GM12878 (cell line): ENCODE results near the gene GRM5. TPM values are rescaled to one million over a fixed set of nuclear protein-coding genes. Genes with fewer than 3 reads are reported as not detected.

Experiments used
- ATAC-seq: fragments of 200-7000 bp; cut with Tn5 transposase; 3 replicates; pipeline ENCODE4 v1.9.1; 2020; ENCODE audit warnings: mild to moderate bottlenecking, moderate library complexity
- BruUV-seq: library from RNA; stranded (reverse); fragments of 400-500 nt; replicated peaks from 2 replicates; lab custom pipeline; 2021; lab: Mats Ljungman, UMichigan
- CTCF ChIA-PET: fragments of 300-600 bp; sonication (Branson Sonifier 250); formaldehyde crosslinking; extraction: SDS; loops from one replicate; lab custom pipeline; 2021; ENCODE audit warnings: inconsistent platforms; lab: Yijun Ruan, JAX
- POLR2A ChIA-PET: fragments of 350-600 bp; formaldehyde crosslinking; extraction: SDS; loops from one replicate; lab custom pipeline; 2021; ENCODE audit warnings: inconsistent platforms; lab: Charles Lee
- RAD21 ChIA-PET: fragments of 300-600 bp; sonication (Branson Sonifier 250); formaldehyde crosslinking; loops from one replicate; lab custom pipeline; 2023; ENCODE audit warnings: antibody characterized with exemption; ENCODE audit not compliant: unreplicated experiment; lab: Charles Lee
- SMC1A ChIA-PET: fragments of 300-600 bp; sonication (Branson Sonifier 250); formaldehyde crosslinking; loops from one replicate; lab custom pipeline; 2023; ENCODE audit not compliant: unreplicated experiment, uncharacterized antibody; lab: Charles Lee
- DNase-seq: peaks from one replicate; pipeline ENCODE4 v3.0.0-alpha.2; 2011; ENCODE audit warnings: low read depth, low spot score
- FAIRE-seq: peaks from 3 replicates; lab custom pipeline; 2011; peaks lifted over from hg19 to GRCh38; lab: Jason Lieb, UNC
- H2AFZ ChIP-seq: 2 replicates; pipeline ENCODE4 v1.6.0; 2011; ENCODE audit warnings: low read depth, low read length, control low read depth; ENCODE audit not compliant: control insufficient read depth
- H3K27ac ChIP-seq: 2 replicates; pipeline ENCODE4 v1.5.1; 2011; ENCODE audit warnings: control low read depth; ENCODE audit not compliant: control insufficient read depth, insufficient read depth
- H3K27me3 ChIP-seq, 2 experiments: replicated peaks in 1 of 2; 2 replicates each; pipeline versions ENCODE4 v1.6.0 to v1.6.1; 2011; ENCODE audit warnings: low read length in 1 of 2; ENCODE audit not compliant: control insufficient read depth in 2 of 2, insufficient read depth in 2 of 2
- H3K36me3 ChIP-seq, 2 experiments: 2 replicates each; pipeline ENCODE4 v1.5.1; 2011; ENCODE audit warnings: low read length in 1 of 2; ENCODE audit not compliant: control insufficient read depth in 2 of 2, insufficient read depth in 2 of 2
- H3K4me1 ChIP-seq: 2 replicates; pipeline ENCODE4 v1.6.1; 2011; ENCODE audit warnings: mild to moderate bottlenecking, low read length, moderate library complexity, mixed read lengths; ENCODE audit not compliant: control insufficient read depth, insufficient read depth
- H3K4me2 ChIP-seq: 2 replicates; pipeline ENCODE4 v1.6.0; 2011; ENCODE audit warnings: control low read depth; ENCODE audit not compliant: control insufficient read depth, insufficient read depth
- H3K4me3 ChIP-seq: fragments of 200-600 bp; sonication (generic); 2 replicates; pipeline ENCODE4 v1.5.1; 2016
- H3K79me2 ChIP-seq: 2 replicates; pipeline ENCODE4 v1.6.0; 2011; ENCODE audit warnings: low read length; ENCODE audit not compliant: control insufficient read depth, insufficient read depth
- H3K9ac ChIP-seq: 2 replicates; pipeline ENCODE4 v1.8.0; 2011; ENCODE audit warnings: low read length, control low read depth, mixed read lengths; ENCODE audit not compliant: control insufficient read depth, insufficient read depth
- H3K9me3 ChIP-seq: replicated peaks from 3 replicates; pipeline ENCODE4 v1.5.1; 2011; ENCODE audit warnings: mild to moderate bottlenecking, low read length; ENCODE audit not compliant: control insufficient read depth, insufficient read depth
- H4K20me1 ChIP-seq: 2 replicates; pipeline ENCODE4 v1.6.0; 2011; ENCODE audit not compliant: control insufficient read depth, insufficient read depth
- BHLHE40 ChIP-seq, 2 experiments: fragments of 450-650 bp in 1 of 2; IDR thresholded peaks; 2 replicates each; pipeline ENCODE4 v1.6.1; 2011 to 2017; ENCODE audit warnings: low read depth in 2 of 2, borderline replicate concordance in 1 of 2, improper control_type of control experiment in 1 of 2, low read length in 1 of 2, mild to moderate bottlenecking in 1 of 2
- DPF2 ChIP-seq: fragments of 450-650 bp; IDR thresholded peaks from 2 replicates; pipeline ENCODE4 v1.6.1; 2017; ENCODE audit warnings: mild to moderate bottlenecking
- HDAC6 ChIP-seq: fragments of 200-600 bp; sonication (generic); IDR thresholded peaks from one replicate; pipeline ENCODE4 v1.8.0; 2017; ENCODE audit warnings: antibody characterized with exemption; ENCODE audit not compliant: unreplicated experiment
- PBX3 ChIP-seq: IDR thresholded peaks from 2 replicates; pipeline ENCODE4 v1.6.1; 2011; ENCODE audit warnings: mild to moderate bottlenecking, low read depth, low read length, moderate library complexity; ENCODE audit not compliant: insufficient replicate concordance
- WRNIP1 ChIP-seq: IDR thresholded peaks from 2 replicates; pipeline ENCODE4 v1.6.1; 2011; ENCODE audit warnings: low read depth, low read length, improper control_type of control experiment, borderline replicate concordance
- ZBTB4 ChIP-seq: fragments of 450-650 bp; formaldehyde crosslinking; IDR thresholded peaks from 2 replicates; pipeline ENCODE4 v1.4.0; 2022; ENCODE audit warnings: mild to moderate bottlenecking, moderate library complexity
- WGBS: methylation state at CpG from one replicate; pipeline ENCODE4 v1.1.6; 2016; ENCODE audit warnings: low lambda C conversion rate; ENCODE audit not compliant: insufficient replicate concordance, insufficient coverage; ENCODE audit errors: missing lambda C conversion rate; 5-methylcytosine and 5-hydroxymethylcytosine counted together
- in situ Hi-C: fragments of 300-500 bp; cut with MboI; formaldehyde crosslinking; loops from 9 replicates; pipeline ENCODE4 v1.14.3; 2018; ENCODE audit warnings: mixed read lengths
- intact Hi-C: fragments of 100-400 bp; cut with micrococcal nuclease; formaldehyde crosslinking; loops from one replicate; pipeline ENCODE4 v1.14.2; 2022; ENCODE audit not compliant: unreplicated experiment
- polyA plus RNA-seq, 11 experiments: library from polyadenylated mRNA; depleted of rRNA in 4 of 11; unstranded in 6 of 11; stranded (reverse) in 5 of 11; fragments of >200 nt; fragmentation: Nextera tagmentation in 4 of 11; fragmentation: Illumina TruSeq in 1 of 11; extraction: Ambion mirVana in 4 of 11; extraction: Trizol in 1 of 11; gene quantifications; 1 replicate in 1 of 11; 2 replicates in 10 of 11; pipeline versions ENCODE4 v1.2.1 to v1.2.3, GENCODE V29; 2011 to 2016; ENCODE audit warnings: inconsistent platforms in 2 of 11, missing spikeins in 2 of 11, low read depth in 1 of 11
- total RNA-seq, 4 experiments: library from RNA; depleted of rRNA in 3 of 4; stranded (reverse); fragments of >200 nt in 3 of 4; fragmentation: Illumina TruSeq in 1 of 4; extraction: Trizol in 1 of 4; gene quantifications; 2 replicates each; pipeline versions ENCODE4 v1.2.1 to v1.2.3, GENCODE V29; 2013 to 2021

The GRM5 gene
- total and polyA plus RNA-seq, 10 of the 15 experiments (the other 5 are each of a cell fraction or from before 2014, with no cell fraction given): not detected

GRCh38 chr11:88534185-88534584, 531.6 kb downstream of the GRM5 start:
- no peaks in the 10 kb centered on the region for H4K20me1 ChIP-seq
- BruUV-seq: no TSS peak
- H3K4me2 ChIP-seq: no peak overlapping the region
- ATAC-seq (no peak), DNase-seq (no peak), FAIRE-seq (no peak)
- H3K36me3 ChIP-seq: no peaks in the 10 kb centered on the region
- H2AFZ ChIP-seq: no peak overlapping the region
- ChIA-PET RAD21 (no interaction called here), CTCF (no interaction called here), POLR2A (no interaction called here), SMC1A (no interaction called here)
- H3K9me3 ChIP-seq: no peaks in the 10 kb centered on the region; the same call in 2 of the 3 replicates
- no peaks in the 10 kb centered on the region for H3K79me2 ChIP-seq
- 81% methylated on average over 5 of the region's 5 CpGs for WGBS
- intact Hi-C loops: no loop called here
- no peaks in the 10 kb centered on the region for H3K27me3 ChIP-seq
- H3K4me3 ChIP-seq: no peak overlapping the region
- no peak overlapping the region for H3K9ac ChIP-seq
- in situ Hi-C loops: loop anchor here (25.0 kb wide), 1 partner anchor 522 kb away; no protein-coding TSS in a partner anchor
- H3K27ac ChIP-seq: no peak overlapping the region
- TF ChIP-seq ZBTB4 (CRISPR knock-in tag) (no peak), DPF2 (no peak), PBX3 (no peak), WRNIP1 (no peak), HDAC6 (no peak), BHLHE40 (IDR thresholded peaks at IDR 0.05; ENCODE audit: borderline replicate concordance in 1 of 2, low read depth in 2 of 2, low read length in 1 of 2) (no peak)
- H3K4me1 ChIP-seq: no peaks in the 10 kb centered on the region
